Breast epithelium (tissue), 3 donors: ENCODE results near the gene UNC13C.

ENCODE experiments used
- POLR2A ChIP-seq: fragments of 450-650 bp; IDR thresholded peaks from one replicate; pipeline ENCODE4 v1.6.1; 2016; ENCODE audit warnings: antibody characterized with exemption, mild to moderate bottlenecking, moderate library complexity
- TF ChIP-seq, protein P1 (sequence below), 3 donors: fragments of 450-650 bp; IDR thresholded peaks; one replicate each; pipeline ENCODE4 v1.5.1; 2016 to 2017; ENCODE audit warnings: antibody characterized with exemption in 3 of 3, mild to moderate bottlenecking in 3 of 3, moderate library complexity in 3 of 3

DNA sequence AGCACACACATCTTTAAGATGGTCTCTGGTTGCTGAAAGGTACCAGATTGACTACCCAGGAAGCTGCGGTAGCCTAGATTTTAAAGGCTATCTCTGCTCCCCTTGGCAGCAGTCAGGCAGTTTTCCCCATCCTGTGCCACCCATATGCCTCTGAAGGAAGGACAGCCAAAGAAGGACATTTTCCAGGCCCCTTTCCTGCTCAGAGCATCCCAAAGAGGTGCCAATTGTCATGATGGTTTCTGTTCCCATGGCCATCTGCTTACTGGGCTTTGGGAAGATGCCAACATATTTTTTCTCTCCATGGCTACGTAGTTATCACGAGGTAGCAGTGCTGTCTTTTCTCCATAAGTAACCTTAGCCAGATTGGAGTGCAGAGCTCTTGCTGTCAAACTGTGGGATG lies 39.7 kb downstream of the UNC13C start:
- TF ChIP-seq, protein P1, sequence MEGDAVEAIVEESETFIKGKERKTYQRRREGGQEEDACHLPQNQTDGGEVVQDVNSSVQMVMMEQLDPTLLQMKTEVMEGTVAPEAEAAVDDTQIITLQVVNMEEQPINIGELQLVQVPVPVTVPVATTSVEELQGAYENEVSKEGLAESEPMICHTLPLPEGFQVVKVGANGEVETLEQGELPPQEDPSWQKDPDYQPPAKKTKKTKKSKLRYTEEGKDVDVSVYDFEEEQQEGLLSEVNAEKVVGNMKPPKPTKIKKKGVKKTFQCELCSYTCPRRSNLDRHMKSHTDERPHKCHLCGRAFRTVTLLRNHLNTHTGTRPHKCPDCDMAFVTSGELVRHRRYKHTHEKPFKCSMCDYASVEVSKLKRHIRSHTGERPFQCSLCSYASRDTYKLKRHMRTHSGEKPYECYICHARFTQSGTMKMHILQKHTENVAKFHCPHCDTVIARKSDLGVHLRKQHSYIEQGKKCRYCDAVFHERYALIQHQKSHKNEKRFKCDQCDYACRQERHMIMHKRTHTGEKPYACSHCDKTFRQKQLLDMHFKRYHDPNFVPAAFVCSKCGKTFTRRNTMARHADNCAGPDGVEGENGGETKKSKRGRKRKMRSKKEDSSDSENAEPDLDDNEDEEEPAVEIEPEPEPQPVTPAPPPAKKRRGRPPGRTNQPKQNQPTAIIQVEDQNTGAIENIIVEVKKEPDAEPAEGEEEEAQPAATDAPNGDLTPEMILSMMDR (IDR thresholded peaks at IDR 0.05), result no peak
- TF ChIP-seq POLR2A, result no peak
